NCI-H2196 (cell line): ENCODE data around the gene CCDC102B.
"Not testable (repeated sequence)": the region's sequence is repeated elsewhere in the genome, so short reads cannot be mapped to it uniquely, and the experiment has no call there.

ENCODE experiments used
- DNase-seq: peaks from one replicate; lab custom pipeline; 2025; ENCODE audit not compliant: unreplicated experiment; lab: John Stamatoyannopoulos, UW

CCDC102B gene

GRCh38 chr18:68965817-68966216 lies 167.9 kb downstream of the CCDC102B start:
- DNase-seq: no peak

DNA sequence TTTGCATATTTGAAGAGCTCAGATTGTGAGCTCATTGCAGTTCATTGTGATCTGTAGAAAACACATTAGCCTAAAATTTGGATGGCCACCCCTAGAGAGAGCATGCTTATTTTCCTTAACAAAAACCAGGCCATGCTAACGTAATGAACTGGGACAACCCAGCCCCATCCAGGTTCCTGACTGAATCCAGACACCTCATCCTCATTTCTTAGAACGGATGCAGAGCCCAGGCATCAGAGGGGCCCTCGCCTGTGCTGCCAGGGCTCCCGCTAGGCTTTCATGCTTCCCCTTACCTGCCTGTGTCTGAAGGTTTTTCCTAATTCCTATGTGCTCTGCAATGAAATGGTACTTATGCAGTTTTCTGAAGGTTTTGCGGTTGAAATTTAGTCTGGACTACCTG lies 171.1 kb downstream of the CCDC102B start:
- DNase-seq: no peak

GRCh38 chr18:68972176-68972575 lies 174.3 kb downstream of the CCDC102B start:
- DNase-seq: no peak

GRCh38 chr18:68979737-68980136 lies 181.9 kb downstream of the CCDC102B start:
- DNase-seq: no peak

DNA sequence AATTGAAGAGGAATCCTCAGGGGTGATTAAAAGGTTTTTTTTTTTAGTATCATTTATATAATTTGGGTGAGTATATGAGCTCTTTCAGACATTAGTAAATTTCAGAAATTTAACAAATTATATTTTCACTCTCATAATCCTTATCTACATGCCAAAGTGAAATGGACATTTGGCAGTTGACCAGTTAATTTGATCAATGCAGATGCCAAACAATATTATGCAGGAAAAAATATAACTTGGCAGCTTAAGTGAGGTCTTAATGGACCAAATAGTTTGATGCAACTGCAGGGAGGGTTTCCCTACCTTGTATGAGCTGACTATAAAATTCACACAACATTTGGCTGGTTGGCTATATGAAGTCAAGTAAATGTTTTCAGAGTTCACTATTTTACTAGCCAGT lies 185.2 kb downstream of the CCDC102B start:
- DNase-seq: no peak

GRCh38 chr18:68984342-68984741 lies 186.5 kb downstream of the CCDC102B start:
- DNase-seq: no peak

GRCh38 chr18:68985172-68985820 lies 187.4 kb downstream of the CCDC102B start:
- no peak for DNase-seq

DNA sequence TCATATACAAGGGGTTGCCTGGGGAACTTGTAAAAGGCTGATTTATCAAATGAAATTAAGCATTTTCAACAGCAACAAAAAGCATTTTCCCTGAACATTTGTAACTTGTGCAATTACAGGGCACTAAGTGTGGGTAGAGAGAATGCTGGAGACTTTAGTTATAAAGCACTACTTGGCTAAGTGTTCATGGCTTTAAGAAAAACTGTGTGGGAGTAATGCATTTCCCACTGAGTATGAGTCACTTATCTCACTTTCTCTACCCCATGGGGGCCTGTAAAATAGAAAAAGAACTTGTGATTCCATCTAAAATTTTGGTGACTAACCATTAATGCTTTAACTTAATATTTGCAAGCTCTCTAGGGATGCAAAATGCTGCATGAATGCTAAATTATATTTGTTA lies 193.4 kb downstream of the CCDC102B start:
- DNase-seq: no peak

DNA sequence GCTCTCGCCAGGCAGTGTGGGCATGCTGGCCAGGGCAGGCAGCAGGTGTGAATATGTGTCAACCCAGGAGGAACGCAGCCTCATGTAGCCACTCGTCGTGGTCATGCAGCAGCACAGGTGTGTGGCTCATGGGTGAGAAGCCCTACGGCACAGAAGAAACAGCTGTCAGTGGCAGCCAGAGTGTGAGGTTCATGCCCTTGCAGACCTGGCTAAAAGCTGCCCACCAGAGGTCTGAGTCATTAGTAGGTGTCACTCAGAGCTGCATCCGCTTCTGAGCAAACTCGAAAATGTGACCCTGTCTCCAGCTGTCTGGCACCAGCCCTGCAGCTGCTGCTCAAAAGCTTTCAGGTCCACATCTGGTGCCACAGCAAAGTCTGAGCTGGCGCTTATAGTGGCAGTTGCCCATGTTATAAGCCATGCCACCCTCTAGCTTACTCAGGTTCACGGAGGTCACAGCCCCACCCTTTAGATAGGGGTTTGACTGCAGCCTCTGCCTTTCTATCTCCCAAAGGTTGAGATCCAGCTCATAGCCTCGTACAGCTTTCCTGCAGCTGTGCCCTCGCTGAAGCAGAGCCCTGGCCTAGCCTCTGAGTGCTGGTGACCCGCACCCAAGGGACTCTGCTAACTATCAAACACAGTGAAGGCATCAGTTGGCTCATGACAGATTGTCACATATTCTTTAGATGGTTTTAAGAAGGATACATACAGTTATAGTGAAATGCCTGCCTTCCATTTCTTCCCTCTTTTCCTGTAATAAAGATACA lies 195.0 kb downstream of the CCDC102B start:
- DNase-seq: no peak

DNA sequence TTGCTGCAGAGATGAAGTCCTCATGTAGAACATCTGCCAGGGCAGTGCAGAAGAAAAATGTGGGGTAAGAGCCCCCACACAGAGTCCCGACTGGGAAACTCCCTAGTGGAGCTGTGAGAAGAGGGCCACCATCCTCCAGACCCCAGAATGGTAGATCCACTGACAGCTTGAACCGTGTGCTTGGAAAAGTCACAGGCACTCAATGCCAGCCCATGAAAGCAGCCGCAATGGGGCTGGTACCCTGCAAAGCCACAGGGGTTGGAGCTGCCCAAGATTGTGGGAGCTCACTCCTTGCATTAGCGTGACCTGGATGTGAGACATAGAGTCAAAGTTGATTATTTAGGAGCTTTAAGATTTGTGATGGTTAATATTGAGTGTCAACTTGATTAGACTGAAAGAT lies 197.8 kb downstream of the CCDC102B start:
- no peak for DNase-seq

DNA sequence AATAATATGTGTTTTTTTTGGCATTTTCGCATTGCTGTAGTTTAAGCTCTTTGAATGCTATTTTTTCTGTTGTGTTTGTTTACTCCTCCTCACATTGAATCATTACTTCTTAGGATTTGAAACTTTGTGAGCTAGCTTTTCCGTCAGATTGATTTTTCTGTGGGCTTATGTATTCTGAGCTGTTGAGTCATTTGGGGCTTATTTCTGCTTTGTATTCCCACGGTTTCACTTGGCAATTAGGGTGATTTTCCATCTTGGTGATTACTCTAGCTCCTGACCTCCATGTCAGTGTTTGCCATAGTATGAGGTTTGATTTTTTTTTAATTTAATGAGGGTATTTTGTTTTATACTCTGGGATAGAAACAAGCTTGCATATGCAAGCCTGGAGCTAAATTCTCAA lies 200.0 kb downstream of the CCDC102B start:
- DNase-seq: no peak

- no peak for DNase-seq
Observed at GRCh38 chr18:69000366-69000765, 202.5 kb downstream of the CCDC102B start.

DNA sequence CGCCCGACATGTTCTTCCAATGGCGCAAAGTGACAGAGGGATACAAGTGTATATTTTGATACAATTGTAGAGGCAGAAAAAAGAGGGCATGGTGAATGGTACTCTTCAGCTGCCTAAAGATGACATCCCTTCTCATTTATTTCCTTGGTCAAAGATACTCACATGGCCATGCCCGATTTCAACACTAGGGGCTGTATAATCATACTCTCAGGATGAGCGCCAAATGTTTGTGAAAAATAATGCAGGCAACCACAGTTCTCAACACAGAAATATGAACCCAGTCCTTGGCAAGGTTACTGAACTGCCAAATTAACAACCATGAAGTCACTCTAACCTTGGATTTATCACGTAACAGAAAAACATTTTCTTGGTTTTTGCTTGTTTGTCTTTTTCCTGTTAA lies 204.4 kb downstream of the CCDC102B start:
- DNase-seq: no peak

DNA sequence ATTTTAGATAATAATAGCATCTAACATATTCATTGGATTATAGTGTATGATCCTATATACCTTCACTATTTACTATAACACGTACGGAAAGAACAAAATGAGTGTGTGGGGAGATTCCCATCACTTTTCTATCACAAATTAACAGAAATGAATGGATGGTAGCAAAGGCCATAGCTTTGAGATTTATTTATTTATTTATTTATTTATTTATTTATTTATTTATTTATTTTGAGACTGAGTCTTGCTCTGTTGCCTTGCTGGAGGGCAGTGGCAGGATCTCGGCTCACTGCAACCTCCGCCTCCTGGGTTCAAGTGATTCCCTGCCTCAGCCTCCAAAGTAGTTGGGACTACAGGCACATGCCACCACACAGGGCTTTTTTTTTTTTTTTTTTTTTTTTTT lies 208.3 kb downstream of the CCDC102B start:
- not testable (repeated sequence) for DNase-seq

GRCh38 chr18:69008538-69008937 lies 210.7 kb downstream of the CCDC102B start:
- DNase-seq: no peak

GRCh38 chr18:69021211-69021805 lies 223.4 kb downstream of the CCDC102B start:
- DNase-seq: no peak

DNA sequence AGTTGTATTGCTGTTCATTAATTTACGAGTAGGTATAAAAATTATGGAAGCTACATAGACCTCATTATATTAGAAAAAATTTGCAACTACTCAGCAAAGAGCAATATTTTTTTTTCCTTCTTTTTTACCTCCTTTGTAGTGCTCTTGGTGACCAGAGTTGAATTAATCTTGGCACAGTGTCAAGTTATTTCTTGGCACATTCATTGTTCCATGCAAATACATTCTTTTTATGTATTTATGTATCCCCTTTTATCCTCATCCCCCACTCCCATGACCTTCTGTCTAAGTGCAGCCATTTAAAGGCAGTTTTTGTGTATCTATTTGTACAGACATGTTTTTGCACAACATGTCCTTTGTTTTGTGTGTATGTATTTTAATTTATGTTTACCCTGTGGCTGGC lies 224.5 kb downstream of the CCDC102B start:
- DNase-seq: no peak

- DNase-seq: no peak
Observed at GRCh38 chr18:69031571-69031970, 233.7 kb downstream of the CCDC102B start.

GRCh38 chr18:69032009-69032408 lies 234.1 kb downstream of the CCDC102B start:
- DNase-seq: no peak

DNA sequence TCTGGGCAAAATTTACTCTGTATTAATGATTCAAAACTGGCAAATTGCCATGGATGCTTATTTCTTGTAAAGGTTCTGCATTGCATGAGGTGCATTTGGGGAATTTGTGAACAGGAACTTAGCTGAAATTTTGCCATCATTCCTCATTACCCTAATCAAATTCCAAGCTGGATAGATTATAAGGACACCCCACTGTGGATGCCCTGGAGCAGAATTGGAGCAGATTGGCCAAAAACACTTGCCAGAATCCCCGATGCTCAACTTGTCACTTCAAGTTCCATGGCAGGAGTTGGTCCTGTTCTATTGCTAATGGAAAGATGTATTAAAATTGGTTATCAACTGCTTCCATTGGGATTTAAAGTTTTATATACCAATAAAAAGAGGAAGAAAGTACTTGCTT lies 237.9 kb downstream of the CCDC102B start:
- DNase-seq: no peak

DNA sequence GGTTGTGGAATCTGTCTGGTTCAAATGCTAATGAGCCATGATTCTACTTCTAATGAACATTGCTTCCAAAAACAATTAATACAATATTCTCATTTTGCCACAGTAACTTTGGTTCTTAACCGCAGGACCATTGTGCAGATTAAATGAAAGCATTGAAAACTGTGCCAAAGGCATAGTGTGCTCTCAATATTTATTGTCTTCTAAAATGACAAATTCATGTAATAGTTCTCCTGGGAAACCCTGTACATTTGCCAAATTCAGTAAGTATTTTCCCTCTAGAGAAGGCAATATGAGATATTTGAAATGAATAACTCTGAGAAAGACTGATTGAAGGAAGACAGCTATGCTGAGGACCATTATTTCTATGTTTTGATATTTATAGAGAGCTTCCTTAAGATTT lies 246.3 kb downstream of the CCDC102B start:
- no peak for DNase-seq

DNA sequence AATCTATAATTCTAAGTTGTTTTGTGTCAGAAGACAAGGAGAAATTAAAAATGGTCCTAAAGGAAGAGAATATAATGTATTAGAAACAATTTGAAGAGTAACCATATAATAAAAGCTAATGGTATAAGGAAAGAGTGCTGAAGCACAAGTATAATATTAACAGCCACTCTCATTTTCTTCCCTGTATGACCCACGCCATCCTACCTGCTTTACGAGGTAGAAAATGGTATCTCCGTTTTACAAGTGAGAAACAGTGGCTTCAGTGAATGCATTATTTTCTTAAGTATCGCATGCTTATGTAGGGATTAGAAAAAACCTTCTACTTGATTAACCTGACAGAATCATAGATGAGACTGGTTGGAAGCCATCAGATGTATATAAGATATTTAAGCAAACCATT lies 266.2 kb downstream of the CCDC102B start:
- no peak for DNase-seq
